Neural progenitor cell (in vitro differentiated cells): ENCODE measurements around the gene PTPRN2.

Experiments used
- CTCF ChIP-seq: fragments of 200-600 bp; sonication (generic); IDR thresholded peaks from 2 replicates; pipeline ENCODE4 v1.5.1; 2017; ENCODE audit warnings: antibody characterized with exemption, mild to moderate bottlenecking
- EZH2 ChIP-seq: fragments of 200-600 bp; sonication (generic); IDR thresholded peaks from 2 replicates; pipeline ENCODE4 v1.6.1; 2017; ENCODE audit warnings: antibody characterized with exemption, mild to moderate bottlenecking, moderate library complexity
- EZH2phosphoT487 ChIP-seq: fragments of 200-600 bp; sonication (generic); IDR thresholded peaks from 2 replicates; pipeline ENCODE4 v1.6.1; 2017; ENCODE audit warnings: antibody characterized with exemption

GRCh38 chr7:158364451-158364850, 223.2 kb downstream of the PTPRN2 start:
- TF ChIP-seq EZH2 = no peak
- no peak for TF ChIP-seq CTCF
- TF ChIP-seq EZH2phosphoT487 = no peak
